Gastrocnemius medialis (tissue), 4 donors: ENCODE measurements around the gene TDRD7.

Experiments
- CTCF ChIP-seq, 5 experiments: fragments of 450-650 bp in 3 of 5; fragments of 200-600 bp in 2 of 5; sonication (generic) in 2 of 5; IDR thresholded peaks in 4 of 5; conservative IDR thresholded peaks in 1 of 5; 1 replicate in 4 of 5; 2 replicates in 1 of 5; pipeline ENCODE4 v1.5.1; 2016 to 2019; ENCODE audit warnings: antibody characterized with exemption in 5 of 5, mild to moderate bottlenecking in 3 of 5, moderate library complexity in 3 of 5
- POLR2A ChIP-seq, 2 donors: fragments of 450-650 bp; IDR thresholded peaks; one replicate each; pipeline ENCODE4 v1.6.1; 2017; ENCODE audit warnings: antibody characterized with exemption in 2 of 2, mild to moderate bottlenecking in 2 of 2, moderate library complexity in 2 of 2

GRCh38 chr9:97394881-97395280, 17.0 kb upstream of the TDRD7 start:
- TF ChIP-seq CTCF (IDR thresholded peaks at IDR 0.05 in 4 of 5, conservative IDR thresholded peaks at IDR 0.05 in 1 of 5), result no peak
- no peak for TF ChIP-seq POLR2A (IDR thresholded peaks at IDR 0.05)
